Midbrain (tissue), 1 donor: ENCODE measurements around the gene TUFT1.
"Not testable (repeated sequence)": the region's sequence is repeated elsewhere in the genome, so short reads cannot be mapped to it uniquely, and the experiment has no call there.

Source experiments
- DNase-seq: peaks from one replicate; lab custom pipeline; 2025; lab: John Stamatoyannopoulos, UW

TUFT1 gene

DNA sequence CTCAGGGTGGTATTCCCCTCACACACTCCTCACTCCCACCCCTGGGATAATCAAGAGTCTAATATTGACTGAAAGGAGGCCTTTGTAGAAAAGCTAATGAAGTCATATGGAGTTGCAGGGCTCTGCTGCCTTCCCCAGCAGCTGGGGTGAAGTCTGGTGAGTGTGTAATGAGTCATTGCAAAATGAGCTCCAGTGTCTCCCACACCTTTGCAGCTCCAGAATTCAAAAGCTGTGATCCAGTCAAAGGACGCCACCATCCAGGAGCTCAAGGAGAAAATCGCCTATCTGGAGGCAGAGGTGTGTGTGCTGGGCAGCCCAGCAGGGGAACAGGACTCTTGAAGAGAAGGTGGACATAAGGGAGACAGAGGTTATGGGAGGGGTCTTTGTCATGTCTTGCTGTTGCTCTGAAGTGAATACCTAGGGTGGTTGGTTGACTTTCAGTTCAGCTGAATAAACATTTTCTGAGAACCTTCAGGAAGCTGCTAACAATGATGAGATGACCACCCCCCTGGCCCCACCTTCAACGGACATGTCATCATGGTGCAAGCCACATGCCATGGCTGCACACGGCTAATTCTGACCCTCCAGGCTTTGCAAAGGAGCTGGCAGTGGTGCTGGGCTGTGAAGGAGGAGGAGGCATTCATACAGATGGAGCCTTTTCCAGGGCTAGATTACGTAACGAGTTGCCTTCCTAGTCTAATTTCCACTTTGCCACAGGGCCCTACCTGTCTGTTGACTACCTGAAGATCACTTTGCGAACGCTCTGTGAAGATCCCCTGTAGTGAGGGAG, 39.5 kb downstream of the TUFT1 start:
- no peak for DNase-seq

DNA sequence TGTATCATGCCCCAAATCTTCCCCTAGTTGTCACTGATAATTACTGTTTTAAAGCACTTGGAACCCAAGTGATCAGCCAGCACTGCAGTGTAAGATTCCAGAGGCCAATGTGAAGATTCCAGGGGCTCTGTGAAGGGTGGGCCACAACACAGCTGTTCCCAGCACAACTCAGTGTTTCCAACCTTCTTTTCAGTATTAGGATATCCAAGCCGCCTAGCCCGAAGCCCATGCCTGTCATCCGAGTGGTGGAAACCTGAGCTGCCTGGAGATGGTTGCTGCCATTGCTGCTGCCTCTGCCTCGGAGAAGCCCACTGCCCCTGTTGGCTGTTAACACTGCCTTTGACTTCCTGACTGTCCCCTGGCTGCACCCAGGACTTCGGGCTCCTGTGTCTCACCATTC, 41.3 kb downstream of the TUFT1 start:
- DNase-seq, result no peak

DNA sequence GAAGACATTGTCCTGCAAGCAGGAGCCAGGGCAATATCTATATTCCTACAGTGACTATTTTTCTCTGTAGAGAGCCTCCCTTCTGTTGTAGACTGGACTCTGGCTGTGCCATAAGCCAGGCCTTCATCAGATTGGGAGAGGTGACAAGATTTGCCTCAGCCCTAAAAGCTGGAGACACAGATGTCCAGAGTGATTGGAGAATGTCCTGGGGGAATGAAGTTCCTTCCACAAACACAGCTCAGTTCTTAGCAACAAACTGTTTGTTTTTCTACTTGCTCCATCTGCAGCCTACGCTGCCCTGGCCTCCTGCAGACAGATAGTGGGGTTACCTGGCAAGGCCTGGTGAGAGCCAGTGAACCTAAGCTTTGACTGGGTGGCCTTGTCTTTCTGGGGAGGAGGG, 41.8 kb downstream of the TUFT1 start:
- DNase-seq, result no peak

DNA sequence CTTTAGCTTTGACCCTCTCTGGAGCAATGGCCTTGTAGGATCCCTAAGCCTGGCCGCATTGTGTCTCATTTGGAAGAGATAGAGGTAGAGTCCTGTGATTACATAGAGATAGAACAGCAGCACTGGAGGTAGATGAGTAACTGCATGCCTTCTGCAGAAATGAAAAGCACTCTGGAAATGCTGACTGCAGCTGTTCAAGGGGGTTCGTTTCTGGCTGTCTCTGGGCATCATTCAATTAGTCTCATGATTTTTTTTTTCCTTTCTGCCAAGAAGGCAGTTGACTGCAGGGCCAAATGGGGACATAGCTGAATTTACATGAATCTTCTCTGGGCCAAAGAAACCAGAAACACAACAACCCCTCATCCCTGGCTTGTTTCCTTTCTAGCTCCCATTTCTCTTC, 43.7 kb downstream of the TUFT1 start:
- no peak for DNase-seq

DNA sequence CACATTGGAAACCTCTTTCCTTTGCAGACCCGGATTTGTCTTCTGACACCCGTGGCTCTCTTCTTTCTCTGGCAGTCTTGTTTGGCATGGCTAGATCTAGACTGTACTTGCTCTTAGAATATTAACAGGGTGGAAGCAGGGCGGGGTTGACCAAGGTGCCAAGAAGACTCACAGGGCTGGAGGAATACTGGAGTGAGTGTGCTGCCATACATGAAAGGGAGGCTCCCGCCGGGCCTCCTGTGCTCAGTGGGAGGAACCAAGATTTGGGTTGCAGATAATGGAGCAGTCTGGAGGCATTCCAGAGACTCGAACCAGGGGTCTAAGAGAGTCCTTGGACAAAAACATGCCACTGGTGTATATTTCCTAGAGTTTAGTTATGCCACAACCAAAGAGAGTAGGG, 44.2 kb downstream of the TUFT1 start:
- DNase-seq, result no peak

DNA sequence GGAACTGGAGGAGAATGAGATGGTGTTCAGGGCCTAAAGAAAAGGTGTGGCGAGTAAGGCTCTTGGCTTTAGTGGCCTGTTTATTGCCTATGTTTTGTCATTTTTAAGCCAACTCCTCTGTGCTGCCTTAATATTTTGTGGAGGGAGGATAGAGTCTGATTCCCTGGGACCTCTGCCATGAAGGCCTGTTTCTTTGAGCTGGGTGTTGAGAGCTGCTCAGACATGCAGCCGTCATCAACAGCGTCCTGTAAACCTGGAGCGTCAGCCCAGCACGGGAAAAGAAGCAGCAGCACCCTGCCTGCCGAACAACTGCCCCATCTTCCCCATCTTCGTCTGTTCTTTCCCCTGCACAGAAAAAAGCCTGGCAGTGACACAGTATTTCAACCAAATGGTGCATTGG, 44.7 kb downstream of the TUFT1 start:
- no peak for DNase-seq

DNA sequence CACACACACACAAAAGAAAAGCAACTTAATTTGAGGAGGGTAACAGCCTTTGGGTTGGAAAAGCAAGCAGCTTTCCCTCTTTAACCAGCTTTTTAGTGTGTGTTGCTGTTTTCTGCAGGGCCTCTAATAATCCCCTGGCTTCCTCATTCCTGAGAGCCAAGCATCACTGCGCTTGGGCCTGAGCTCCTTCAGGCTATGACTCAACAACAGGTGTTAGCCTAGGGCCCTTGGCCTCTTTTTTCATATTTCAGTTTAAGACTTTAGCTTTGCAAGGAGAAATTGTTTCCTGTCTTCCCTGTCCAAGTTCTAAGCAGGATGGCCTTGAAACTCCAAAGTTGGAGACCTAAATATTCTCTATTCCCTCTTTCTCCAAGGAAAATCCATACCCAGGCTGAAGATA, 45.5 kb downstream of the TUFT1 start:
- DNase-seq, result no peak

DNA sequence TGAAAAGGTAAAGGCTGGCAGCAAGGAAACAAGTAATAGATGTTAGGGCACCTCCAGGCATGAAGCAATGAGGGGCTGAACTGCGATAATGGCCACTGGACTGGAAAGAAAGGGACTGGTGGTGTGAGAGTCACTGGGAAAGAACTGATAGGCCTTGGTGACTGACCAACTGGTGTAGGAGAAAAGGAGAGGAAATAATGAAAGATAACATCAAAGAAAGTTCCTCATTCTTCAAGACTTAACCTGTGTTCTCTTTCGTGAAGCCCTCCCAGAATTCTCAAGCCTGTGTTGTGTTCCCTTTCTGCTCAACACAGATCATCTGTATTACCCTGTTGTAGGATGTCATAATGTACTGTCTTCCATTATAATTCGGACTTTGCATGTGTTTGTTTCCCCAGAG, 50.9 kb downstream of the TUFT1 start:
- no peak for DNase-seq

DNA sequence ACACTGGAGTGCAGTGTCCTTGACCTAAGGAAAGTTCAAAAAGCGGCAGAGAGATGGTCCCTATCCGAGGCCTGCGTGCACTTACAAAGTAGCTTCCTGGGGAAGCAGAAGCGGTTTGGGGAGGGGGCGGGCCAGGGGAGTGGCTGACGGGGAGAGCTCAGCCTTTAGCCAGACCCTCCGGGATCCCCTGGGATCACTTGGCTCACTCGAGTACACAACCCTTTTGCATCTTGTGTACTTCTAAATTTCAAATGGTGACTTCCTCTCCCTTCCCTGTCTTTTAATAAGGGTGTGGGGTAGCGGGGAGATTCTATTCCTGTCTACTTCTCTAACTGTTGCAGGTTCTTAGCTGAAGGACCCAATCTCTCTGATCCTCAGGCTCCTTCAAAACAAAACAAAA, 53.6 kb downstream of the TUFT1 start:
- no peak for DNase-seq

DNA sequence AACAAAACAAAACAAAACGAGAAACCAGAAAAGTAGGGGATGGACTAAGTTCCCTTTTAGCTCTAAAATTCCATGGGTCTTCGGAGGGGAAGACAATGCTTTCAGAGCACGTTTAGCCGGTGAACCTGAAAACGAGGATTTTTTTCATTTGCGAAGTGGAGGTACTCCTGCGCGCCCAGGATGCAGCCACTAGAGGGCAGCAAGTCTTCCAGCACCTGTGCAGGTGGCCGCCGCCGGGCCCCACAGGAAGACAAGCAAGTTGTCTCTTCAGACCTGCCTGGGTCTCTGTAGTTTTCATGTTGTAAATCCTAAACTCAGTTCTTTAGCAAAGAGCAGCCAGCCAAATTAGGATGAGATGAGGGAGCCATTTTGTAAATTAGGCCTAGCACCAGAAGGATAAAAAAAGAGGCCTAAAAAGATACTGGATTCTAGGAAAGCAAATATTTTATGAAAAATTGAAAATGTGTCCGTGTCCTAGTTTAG, 54.1 kb downstream of the TUFT1 start:
- peak; percentile 41 for DNase-seq

DNA sequence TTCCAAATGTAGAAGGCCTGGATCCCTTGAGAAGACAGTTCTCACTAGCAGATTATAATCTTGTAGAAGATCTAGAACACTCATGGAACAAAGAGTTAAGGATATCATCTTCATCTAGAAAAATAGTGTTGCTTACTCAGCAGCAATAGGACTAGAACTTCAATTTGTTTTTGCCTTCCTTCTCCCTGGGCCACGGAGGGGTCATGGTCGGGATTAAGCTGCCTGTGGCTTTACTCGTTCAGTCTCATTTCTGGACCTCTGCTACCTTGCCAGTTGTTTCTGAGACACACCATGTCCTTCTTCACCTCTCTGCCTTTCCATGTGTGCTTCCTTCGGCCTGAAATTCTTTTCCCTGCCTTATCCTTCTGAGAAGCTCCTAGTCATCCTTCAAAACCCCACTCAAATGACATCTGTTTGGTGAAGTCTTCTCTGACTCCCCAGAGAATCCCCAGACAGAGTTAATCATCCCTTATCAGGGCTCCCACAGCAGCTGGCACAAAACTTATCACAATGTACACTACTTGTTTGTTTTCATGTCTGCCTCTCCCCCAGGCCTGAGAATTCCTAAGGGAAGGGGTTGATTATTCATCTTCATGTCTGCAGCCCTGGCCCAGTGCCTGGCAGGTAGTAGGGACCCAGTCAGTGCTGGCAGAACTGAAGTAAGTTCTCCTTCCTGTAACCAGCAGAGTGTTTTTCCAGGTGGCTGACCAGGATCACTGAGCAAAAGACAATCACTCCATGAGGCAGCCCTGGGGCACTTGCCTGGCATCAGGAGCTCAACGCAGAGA, 56.3 kb downstream of the TUFT1 start:
- no peak for DNase-seq

DNA sequence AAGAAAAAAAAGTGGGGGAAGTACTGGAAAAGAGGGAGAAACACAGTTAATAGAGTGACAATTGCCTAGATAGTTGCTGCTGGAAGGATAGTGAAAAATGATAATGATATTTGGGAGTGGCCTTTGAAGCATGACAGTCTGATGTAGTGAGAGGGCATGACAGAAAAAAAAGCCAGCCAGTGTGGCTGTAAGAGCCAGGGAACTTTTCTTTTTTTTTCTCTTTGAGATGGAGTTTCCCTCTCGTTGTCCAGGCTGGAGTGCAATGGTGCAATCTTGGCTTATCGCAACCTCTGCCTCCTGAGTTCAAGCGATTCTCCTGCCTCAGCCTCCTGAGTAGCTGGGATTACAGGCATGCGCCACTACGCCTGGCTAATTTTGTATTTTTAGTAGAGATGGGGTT, 62.4 kb downstream of the TUFT1 start:
- not testable (repeated sequence) for DNase-seq

DNA sequence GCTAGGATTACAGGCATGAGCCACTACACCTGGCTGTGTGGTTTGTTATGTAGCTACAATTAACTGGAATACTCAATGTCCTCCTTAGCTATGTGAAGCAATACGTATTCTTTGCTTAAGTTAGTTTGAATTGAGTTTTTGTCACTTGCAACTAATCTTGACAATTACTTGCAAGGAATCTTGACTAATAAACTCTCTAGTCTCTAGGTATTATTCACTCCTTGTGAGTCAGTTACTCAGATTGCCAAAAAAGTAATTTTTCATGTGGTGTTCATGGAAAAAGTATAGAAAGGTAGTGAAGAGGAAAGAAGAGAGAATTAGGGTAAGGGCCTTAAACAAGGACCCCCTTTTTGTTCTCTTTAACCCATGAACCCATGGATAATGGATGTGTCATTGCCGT, 64.2 kb downstream of the TUFT1 start:
- DNase-seq, result no peak

DNA sequence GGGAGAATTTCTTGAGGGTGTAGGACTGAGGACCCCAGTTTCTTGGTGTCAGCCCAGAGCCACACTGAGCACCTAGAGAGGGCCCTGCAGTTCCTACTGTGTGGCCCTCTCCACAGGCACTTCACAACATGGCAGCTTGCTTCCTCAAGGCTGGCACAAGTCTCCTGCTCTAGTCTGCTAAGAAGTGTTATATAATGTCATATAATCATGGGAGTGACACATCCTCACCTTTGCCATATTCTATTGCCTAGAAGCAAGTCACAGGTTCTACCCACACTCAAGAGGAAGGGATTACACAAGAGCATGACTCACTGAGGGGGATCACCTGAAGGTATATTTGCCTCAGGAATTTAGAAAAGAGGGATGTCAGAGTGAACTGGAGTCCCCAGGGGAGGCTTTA, 66.3 kb downstream of the TUFT1 start:
- DNase-seq, result no peak

DNA sequence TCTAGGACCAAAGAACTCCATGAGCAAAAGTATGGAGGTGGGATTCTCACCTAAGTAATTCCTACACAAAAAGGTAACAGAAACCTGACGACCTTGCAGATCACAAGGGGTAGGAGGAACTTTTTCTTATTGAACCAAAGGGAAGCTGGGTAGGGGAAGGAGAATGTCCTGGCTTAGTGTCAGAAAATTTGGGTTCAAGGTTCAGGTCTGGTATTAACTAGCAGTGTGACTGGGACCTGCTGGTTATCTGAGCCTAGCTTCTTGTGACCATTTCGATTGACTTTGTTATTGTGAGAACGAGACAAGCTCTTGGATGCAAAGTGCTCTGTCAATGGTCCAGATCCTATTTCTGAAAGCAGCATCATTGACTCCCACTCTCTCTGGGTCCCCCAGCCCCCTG, 66.7 kb downstream of the TUFT1 start:
- DNase-seq, result no peak

DNA sequence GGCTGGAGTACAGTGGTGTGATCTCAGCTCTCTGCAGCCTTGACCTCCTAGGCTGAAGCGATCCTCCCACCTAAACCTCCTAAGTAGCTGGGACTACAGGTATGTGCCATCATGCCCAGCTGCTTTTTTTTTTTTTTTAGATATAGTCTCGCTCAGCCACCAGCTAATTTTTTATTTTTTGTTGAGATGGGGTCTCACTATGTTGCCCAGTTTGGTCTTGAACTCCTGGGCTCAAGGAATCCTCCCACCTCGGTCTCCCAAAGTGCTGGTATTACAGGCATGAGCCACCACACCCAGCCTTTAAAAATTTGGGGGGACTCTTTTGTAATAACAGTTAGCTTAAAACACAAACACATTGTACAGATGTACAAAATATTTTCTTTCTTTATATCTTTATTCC, 70.0 kb downstream of the TUFT1 start:
- DNase-seq, result no peak

DNA sequence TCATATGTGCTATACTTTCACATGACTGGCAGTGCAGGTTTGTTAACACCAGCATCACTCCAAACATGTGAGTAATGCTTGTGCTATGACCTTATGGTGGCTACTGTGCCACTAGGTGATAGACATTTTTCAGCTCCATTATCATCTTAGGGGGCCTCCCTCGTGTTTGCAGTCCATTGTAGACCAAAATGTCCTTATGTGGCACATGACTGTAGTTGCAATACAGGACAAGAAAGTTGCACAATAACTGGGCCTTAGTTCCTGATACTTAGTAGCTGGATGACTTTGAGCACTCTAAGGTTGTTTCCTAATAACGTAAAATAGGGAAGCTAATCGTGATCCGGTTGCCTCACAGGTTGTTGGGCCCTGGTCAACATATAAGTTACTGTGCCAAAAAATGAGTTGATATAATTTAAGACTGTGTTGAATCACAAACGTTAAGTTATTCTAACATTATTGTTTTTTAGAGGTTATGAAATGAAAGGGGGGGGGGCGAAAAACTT, 71.2 kb downstream of the TUFT1 start:
- peak; percentile 57 for DNase-seq

DNA sequence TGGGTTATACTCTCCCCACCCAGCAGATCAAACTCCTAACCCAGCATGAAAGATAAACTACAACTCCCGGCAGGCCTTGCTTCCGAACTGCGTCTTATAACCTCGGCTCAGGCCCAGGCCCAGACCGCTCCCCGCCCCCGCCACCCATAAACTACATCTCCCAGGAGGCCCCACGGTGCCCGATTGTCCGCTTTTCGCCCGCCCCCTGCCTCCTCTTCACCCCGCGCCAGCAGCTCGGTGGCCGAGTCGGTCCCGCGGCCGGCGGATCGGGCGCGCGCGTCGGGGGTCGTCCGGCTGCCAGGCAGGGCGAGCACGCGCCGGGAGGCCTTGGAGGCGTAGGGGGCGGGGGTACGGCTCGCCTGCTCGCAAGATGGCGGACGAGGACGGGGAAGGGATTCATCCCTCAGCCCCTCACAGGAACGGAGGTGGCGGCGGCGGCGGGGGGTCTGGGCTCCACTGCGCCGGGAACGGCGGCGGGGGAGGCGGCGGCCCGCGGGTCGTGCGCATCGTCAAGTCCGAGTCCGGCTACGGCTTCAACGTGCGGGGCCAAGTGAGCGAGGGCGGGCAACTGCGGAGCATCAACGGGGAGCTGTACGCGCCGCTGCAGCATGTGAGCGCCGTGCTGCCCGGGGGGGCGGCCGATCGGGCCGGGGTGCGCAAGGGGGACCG, 71.9 kb downstream of the TUFT1 start, which contains the start of gene SNX27:
Gene SNX27, plus strand, starts transcription at position 219 of the 669 bp plus-strand sequence. Its CDS starts 152 bp downstream, at position 371.
- peak; percentile 95 for DNase-seq

DNA sequence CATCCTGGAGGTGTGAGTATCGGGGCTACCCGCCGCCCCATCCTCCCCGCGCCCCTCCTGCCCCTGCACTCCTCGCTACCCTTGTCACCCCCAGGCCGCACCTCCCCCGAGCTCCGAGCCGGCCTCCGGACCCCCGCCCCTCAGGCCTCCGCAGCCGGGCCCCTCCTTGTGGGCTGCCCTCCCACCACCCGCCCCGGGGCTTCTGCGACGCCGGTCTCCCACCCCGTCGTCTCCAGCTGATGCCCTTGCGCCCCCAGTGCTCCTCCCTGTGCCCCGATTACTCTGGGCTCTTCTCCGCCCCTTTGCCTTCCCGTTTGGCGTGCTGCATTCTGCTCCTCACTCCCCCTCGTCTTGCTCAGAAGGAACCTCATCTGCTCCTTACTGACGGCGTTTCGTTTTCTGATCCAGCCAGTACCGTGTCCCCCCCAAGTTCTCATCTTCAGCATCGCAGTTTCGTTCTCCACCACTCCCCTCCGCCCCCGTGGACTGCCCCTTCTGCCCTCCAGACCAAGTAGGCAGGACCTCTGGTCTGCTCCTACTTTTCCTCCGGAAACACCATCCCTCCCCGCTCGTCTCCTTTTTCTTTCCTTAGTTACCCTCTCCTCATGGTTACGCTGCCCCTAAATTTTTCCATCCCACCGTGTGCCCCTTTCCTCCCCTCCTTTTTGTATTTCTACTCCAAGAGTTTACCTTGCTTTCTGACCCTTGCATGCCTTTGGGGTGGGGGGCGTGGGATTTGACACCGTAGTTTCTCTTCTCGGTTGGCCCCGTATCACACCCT, 72.6 kb downstream of the TUFT1 start:
- DNase-seq, result no peak

DNA sequence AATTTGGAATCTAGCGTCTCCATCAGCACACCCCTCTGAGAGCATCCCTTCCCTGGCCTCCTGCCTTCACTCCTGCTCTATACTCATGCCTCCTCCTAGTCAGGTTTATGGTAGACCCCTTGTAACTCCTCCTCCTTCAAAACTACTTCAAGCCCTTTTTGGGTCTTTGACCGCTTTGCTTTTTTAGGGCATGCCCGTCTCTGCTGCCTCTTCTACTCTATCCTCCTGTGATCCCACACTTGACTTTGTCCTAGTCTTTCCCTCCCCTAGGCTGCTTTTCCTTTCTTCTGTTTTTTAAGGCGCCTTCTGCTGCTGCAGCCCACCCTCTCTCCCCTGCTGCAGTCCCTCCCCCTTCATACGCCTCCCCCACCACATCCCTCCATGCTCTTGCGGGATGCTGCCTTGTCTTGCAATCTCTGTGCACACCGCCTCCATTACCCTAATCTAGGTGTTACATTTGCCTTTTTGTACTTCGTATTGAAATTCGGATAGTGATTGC, 73.2 kb downstream of the TUFT1 start:
- DNase-seq, result no peak

DNA sequence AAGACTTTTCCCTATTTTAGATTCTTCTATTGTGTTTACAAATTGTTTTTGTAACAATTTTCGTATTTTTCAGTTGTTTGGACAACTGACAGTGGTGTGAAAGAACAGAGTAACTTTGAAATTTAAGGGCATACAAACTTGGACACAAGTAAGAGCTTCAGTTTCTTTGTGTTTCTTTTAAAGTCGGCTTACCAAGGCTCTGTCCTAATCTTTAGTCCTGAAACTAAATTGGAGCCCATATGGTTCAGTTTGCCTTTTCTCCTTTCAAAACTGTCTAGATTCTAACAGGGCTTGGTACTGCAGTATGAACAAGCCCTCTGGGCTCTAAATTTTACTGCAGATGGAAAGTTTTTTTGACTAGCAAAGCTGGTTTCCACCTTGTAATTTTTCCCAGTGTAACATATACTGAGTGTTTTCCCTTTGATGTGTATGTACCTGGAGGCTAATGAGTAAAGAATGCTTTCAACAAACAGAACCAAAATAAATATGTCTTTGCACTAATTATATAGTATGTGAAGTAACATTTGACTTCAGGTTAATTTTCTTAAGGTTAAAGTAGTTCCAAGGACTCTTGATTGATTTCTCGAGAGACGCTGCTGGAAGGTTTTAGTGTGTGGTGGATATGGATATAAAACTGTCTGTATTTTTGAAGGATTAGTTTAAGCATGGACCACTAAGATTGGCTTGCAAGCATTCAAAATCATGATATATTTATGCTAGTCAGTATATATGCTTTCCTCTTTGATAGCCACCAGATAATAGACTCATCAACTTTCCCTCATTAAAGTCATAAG, 75.8 kb downstream of the TUFT1 start:
- DNase-seq, result no peak
